ENCODE measurements around the gene ARPC3.
"Not testable (repeated sequence)": the region's sequence is repeated elsewhere in the genome, so short reads cannot be mapped to it uniquely, and the experiment has no call there.

Gene ARPC3

GRCh38 chr12:110410086-110410485, 40.1 kb downstream of the ARPC3 start:
- DNase-seq: not testable (repeated sequence)

- DNase-seq: not testable (repeated sequence)
These were observed 44.9 kb downstream of the ARPC3 start for GRCh38 chr12:110405126-110405662.

GRCh38 chr12:110403976-110404682, 46.0 kb downstream of the ARPC3 start:
- DNase-seq: peak; percentile 75

GRCh38 chr12:110403146-110403975, 46.8 kb downstream of the ARPC3 start, which contains the start of gene ANAPC7:
TSS of gene ANAPC7 (minus strand) at chr12:110403708. CDS start at chr12:110403627, 81 bp downstream.
- DNase-seq: peak; percentile 86
